H1 (cell line): ENCODE measurements around the gene CEACAM16. TPM values are rescaled to one million over a fixed set of nuclear protein-coding genes. Genes with fewer than 3 reads are reported as not detected.
A peak's percentile ranks its signal among the peaks of the same experiment; 100 is the strongest.

Experiments used
- CTCF ChIA-PET: fragments of 300-600 bp; sonication (Branson Sonifier 250); formaldehyde crosslinking; loops from one replicate; lab custom pipeline; 2021; ENCODE audit not compliant: partially characterized antibody; lab: Charles Lee
- POLR2A ChIA-PET: fragments of 300-600 bp; sonication (Branson Sonifier 250); formaldehyde crosslinking; loops from one replicate; lab custom pipeline; 2021; ENCODE audit warnings: inconsistent platforms; ENCODE audit not compliant: partially characterized antibody; lab: Charles Lee
- DNase-seq, 2 experiments: peaks; one replicate each; pipeline versions ENCODE4 v3.0.0 to v3.0.0-alpha.2; 2010 to 2022; ENCODE audit warnings: low spot score in 2 of 2, low read depth in 1 of 2, mixed read lengths in 1 of 2
- FAIRE-seq: peaks from 2 replicates; lab custom pipeline; 2011; peaks lifted over from hg19 to GRCh38; lab: Jason Lieb, UNC
- H2AFZ ChIP-seq: 2 replicates; pipeline ENCODE4 v1.8.1; 2012; ENCODE audit warnings: low read length, inconsistent platforms
- H2AK5ac ChIP-seq: 2 replicates; pipeline ENCODE4 v1.6.1; 2013; ENCODE audit warnings: low read depth, low read length
- H2BK120ac ChIP-seq: replicated peaks from 2 replicates; pipeline ENCODE3; 2013; ENCODE audit warnings: low read depth, low read length, inconsistent platforms
- H2BK12ac ChIP-seq: 2 replicates; pipeline ENCODE4 v1.6.1; 2013; ENCODE audit warnings: low read depth, low read length
- H2BK15ac ChIP-seq: 2 replicates; pipeline ENCODE4 v1.6.1; 2013; ENCODE audit warnings: low read length
- H2BK20ac ChIP-seq: 2 replicates; pipeline ENCODE4 v1.6.1; 2013; ENCODE audit warnings: low read length
- H2BK5ac ChIP-seq: 2 replicates; pipeline ENCODE4 v1.6.1; 2013; ENCODE audit warnings: low read depth, low read length
- H3K14ac ChIP-seq: 2 replicates; pipeline ENCODE4 v1.6.1; 2013; ENCODE audit warnings: inconsistent platforms; ENCODE audit not compliant: insufficient read length
- H3K18ac ChIP-seq: 2 replicates; pipeline ENCODE4 v1.6.1; 2013; ENCODE audit warnings: low read length; ENCODE audit errors: extremely low read depth
- H3K23ac ChIP-seq: 2 replicates; pipeline ENCODE4 v1.6.1; 2013; ENCODE audit warnings: inconsistent platforms; ENCODE audit not compliant: insufficient read length
- H3K23me2 ChIP-seq: 2 replicates; pipeline ENCODE4 v1.6.1; 2013; ENCODE audit warnings: low read depth, low read length
- H3K27ac ChIP-seq: 2 replicates; pipeline ENCODE4 v1.6.1; 2011; ENCODE audit warnings: low read depth, low read length, inconsistent platforms
- H3K27me3 ChIP-seq, 4 experiments: replicated peaks in 1 of 4; 1 replicate in 1 of 4; 2 replicates in 3 of 4; pipeline versions ENCODE4 v1.6.1 to v1.8.1; 2011 to 2013; ENCODE audit warnings: low read length in 3 of 4, mild to moderate bottlenecking in 3 of 4, inconsistent platforms in 2 of 4, mixed read lengths in 2 of 4, moderate library complexity in 1 of 4; ENCODE audit not compliant: control insufficient read depth in 3 of 4, insufficient read depth in 3 of 4; ENCODE audit errors: extremely low read depth in 1 of 4
- H3K36me3 ChIP-seq, 4 experiments: 2 replicates each; pipeline versions ENCODE4 v1.6.1 to v1.8.1; 2011 to 2013; ENCODE audit warnings: mild to moderate bottlenecking in 4 of 4, low read length in 3 of 4, moderate library complexity in 2 of 4, control low read depth in 1 of 4, inconsistent platforms in 1 of 4; ENCODE audit not compliant: insufficient read depth in 4 of 4, control insufficient read depth in 2 of 4
- H3K4ac ChIP-seq: replicated peaks from 2 replicates; pipeline ENCODE3; 2013; ENCODE audit warnings: low read length, low read depth, mixed read lengths, inconsistent platforms; ENCODE audit not compliant: insufficient read length
- H3K4me1 ChIP-seq, 4 experiments: replicated peaks in 1 of 4; 1 replicate in 1 of 4; 2 replicates in 3 of 4; pipeline versions ENCODE4 v1.6.1 to v1.8.1; 2011 to 2013; ENCODE audit warnings: low read length in 3 of 4, inconsistent platforms in 2 of 4, mixed read lengths in 1 of 4; ENCODE audit not compliant: insufficient read depth in 4 of 4, control insufficient read depth in 3 of 4
- H3K4me2 ChIP-seq, 2 experiments: 2 replicates each; pipeline versions ENCODE4 v1.6.1 to v1.8.1; 2011 to 2013; ENCODE audit warnings: low read depth in 2 of 2, low read length in 2 of 2, control low read depth in 1 of 2, inconsistent platforms in 1 of 2, mild to moderate bottlenecking in 1 of 2; ENCODE audit not compliant: insufficient read depth in 1 of 2
- H3K4me3 ChIP-seq, 4 experiments: fragments of 200-600, 300-600 bp in 1 of 4; sonication (generic), shearing (Covaris generic), sonication (Bioruptor Twin) in 1 of 4; 2 replicates each; pipeline versions ENCODE4 v1.5.1 to v1.8.1; 2011 to 2016; ENCODE audit warnings: low read length in 4 of 4, low read depth in 3 of 4, control low read depth in 2 of 4, inconsistent platforms in 2 of 4, mild to moderate bottlenecking in 2 of 4, mixed read lengths in 1 of 4, moderate library complexity in 1 of 4; ENCODE audit not compliant: insufficient read depth in 2 of 4; ENCODE audit errors: extremely low read depth in 1 of 4
- H3K56ac ChIP-seq: replicated peaks from 2 replicates; pipeline ENCODE3; 2013; ENCODE audit warnings: low read depth, mild to moderate bottlenecking, mixed read lengths, low read length, inconsistent platforms; ENCODE audit not compliant: insufficient read length
- H3K79me1 ChIP-seq: 2 replicates; pipeline ENCODE4 v1.6.1; 2013; ENCODE audit warnings: low read depth, low read length, control low read depth
- H3K79me2 ChIP-seq, 2 experiments: 2 replicates each; pipeline versions ENCODE4 v1.6.1 to v1.8.1; 2012 to 2013; ENCODE audit warnings: low read length in 2 of 2, mild to moderate bottlenecking in 2 of 2, inconsistent platforms in 1 of 2; ENCODE audit not compliant: insufficient read depth in 2 of 2, control insufficient read depth in 1 of 2
- H3K9ac ChIP-seq, 4 experiments: replicated peaks in 1 of 4; 1 replicate in 1 of 4; 2 replicates in 3 of 4; pipeline versions ENCODE4 v1.6.1 to v1.8.1; 2011 to 2013; ENCODE audit warnings: low read depth in 3 of 4, low read length in 3 of 4, control low read depth in 2 of 4, mild to moderate bottlenecking in 2 of 4, moderate library complexity in 2 of 4, inconsistent platforms in 1 of 4; ENCODE audit errors: extremely low read depth in 1 of 4
- H3K9me3 ChIP-seq, 2 experiments: 2 replicates each; pipeline versions ENCODE4 v1.6.1 to v1.8.1; 2012 to 2013; ENCODE audit warnings: mild to moderate bottlenecking in 2 of 2, moderate library complexity in 2 of 2, control low read depth in 1 of 2, inconsistent platforms in 1 of 2, low read depth in 1 of 2, low read length in 1 of 2, mixed read lengths in 1 of 2; ENCODE audit not compliant: insufficient read depth in 2 of 2
- H4K20me1 ChIP-seq, 2 experiments: replicated peaks in 1 of 2; 2 replicates each; pipeline versions ENCODE3 to v1.8.1; 2011 to 2013; ENCODE audit warnings: inconsistent platforms in 2 of 2, low read length in 2 of 2, mild to moderate bottlenecking in 1 of 2; ENCODE audit not compliant: insufficient read depth in 2 of 2, control insufficient read depth in 1 of 2
- H4K5ac ChIP-seq: 2 replicates; pipeline ENCODE4 v1.6.1; 2013; ENCODE audit warnings: low read length, low read depth, mixed read lengths, inconsistent platforms; ENCODE audit not compliant: insufficient read length
- H4K8ac ChIP-seq: 2 replicates; pipeline ENCODE4 v1.8.0; 2013; ENCODE audit warnings: mild to moderate bottlenecking, moderate library complexity, low read length, inconsistent platforms; ENCODE audit not compliant: insufficient read depth; ENCODE audit errors: extremely low read depth
- H4K91ac ChIP-seq: replicated peaks from 2 replicates; pipeline ENCODE3; 2013; ENCODE audit warnings: low read length, mixed read lengths, inconsistent platforms; ENCODE audit not compliant: insufficient read length
- GABPA ChIP-seq: IDR thresholded peaks from 2 replicates; pipeline ENCODE4 v1.6.1; 2011; ENCODE audit warnings: mild to moderate bottlenecking, low read length, moderate library complexity, borderline replicate concordance; ENCODE audit not compliant: insufficient read depth
- TAF7 ChIP-seq: optimal IDR thresholded peaks from 2 replicates; pipeline ENCODE3; 2011; ENCODE audit warnings: low read depth, mild to moderate bottlenecking, inconsistent platforms, low read length, moderate library complexity, borderline replicate concordance
- WGBS, 2 experiments: shearing (Covaris generic) in 1 of 2; methylation state at CpG; one replicate each; pipeline versions ENCODE4 v1.1.6 to v1.1.7; 2013 to 2015; ENCODE audit warnings: low lambda C conversion rate in 2 of 2, mixed read lengths in 2 of 2, inconsistent platforms in 1 of 2, low coverage in 1 of 2, missing lambda C conversion rate in 1 of 2; ENCODE audit not compliant: insufficient replicate concordance in 2 of 2, insufficient coverage in 1 of 2, insufficient read length in 1 of 2; ENCODE audit errors: extremely low coverage in 1 of 2, missing lambda C conversion rate in 1 of 2; 5-methylcytosine and 5-hydroxymethylcytosine counted together
- polyA plus RNA-seq, 7 experiments: library from polyadenylated mRNA; depleted of rRNA in 3 of 7; stranded (reverse) in 5 of 7; unstranded in 2 of 7; fragments of >200 nt in 5 of 7; fragments of 200-250 nt in 2 of 7; gene quantifications; 1 replicate in 5 of 7; 2 replicates in 1 of 7; 4 replicates in 1 of 7; pipeline versions ENCODE4 v1.2.1 to v1.2.3, GENCODE V29; 2011 to 2013; ENCODE audit warnings: missing spikeins in 2 of 7, mixed read lengths in 2 of 7
- total RNA-seq: library from RNA; stranded (reverse); fragmentation: NEBNext Ultra II Directional; extraction: Animal tissue kit (Norgen Biotek cat#: 25700); gene quantifications from 2 replicates; pipeline ENCODE4 v1.2.1, GENCODE V29; 2021

Gene CEACAM16
- total and polyA plus RNA-seq, 2 of the 8 experiments (the other 6 are each of a cell fraction or from before 2014, with no cell fraction given) = not detected

DNA sequence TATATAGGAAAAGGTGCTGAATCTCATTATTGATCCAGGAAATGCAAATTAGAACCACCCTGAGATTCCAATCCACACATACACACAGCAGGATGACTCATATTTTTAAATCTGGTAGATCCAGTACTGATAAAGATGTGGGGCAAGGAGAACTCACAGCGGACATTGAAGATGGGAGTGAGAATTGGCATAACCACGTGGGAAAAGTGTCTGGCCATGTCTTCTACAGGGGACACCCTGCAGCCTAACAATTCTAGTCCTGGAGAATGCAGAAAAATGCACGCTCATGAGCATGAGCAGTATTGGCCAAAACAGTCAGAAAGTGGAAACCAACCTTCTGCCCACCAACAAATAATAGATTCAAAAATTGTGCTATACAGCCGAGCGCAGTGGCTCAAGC, 36.1 kb downstream of the CEACAM16 start:
- no peak overlapping the region for H2BK20ac ChIP-seq
- POLR2A ChIA-PET = interaction anchor here (2.1 kb wide), 1 partner anchor 10 kb away, joined by 4 read pairs; no protein-coding TSS in a partner anchor

More for the DNA sequence above, 36.1 kb downstream of the CEACAM16 start:
- Histone ChIP-seq H4K8ac (no peak overlapping the region), H4K91ac (no peak overlapping the region), H3K14ac (no peak overlapping the region), H3K56ac (no peak overlapping the region), H2AK5ac (no peak overlapping the region), H2BK12ac (no peak overlapping the region), H3K9me3 (no peaks in the 10 kb centered on the region), H3K4me2 (no peak overlapping the region), H3K9ac (no peak overlapping the region), H3K27me3 (peaks cover 0 to 3% (median 0%) of the 10 kb centered on the region in 4 experiments; a peak in 1 of 7 replicates), H3K4ac (no peak overlapping the region), H2BK5ac (no peak overlapping the region), H2AFZ (no peak overlapping the region), H3K23ac (no peak overlapping the region), H2BK120ac (no peak overlapping the region), H3K36me3 (no peaks in the 10 kb centered on the region), H4K5ac (no peak overlapping the region), H4K20me1 (no peaks in the 10 kb centered on the region), H3K18ac (no peak overlapping the region), H3K4me1 (no peaks in the 10 kb centered on the region; a peak in 1 of 7 replicates), H2BK15ac (no peak overlapping the region), H3K79me1 (no peaks in the 10 kb centered on the region), H3K79me2 (no peaks in the 10 kb centered on the region), H3K23me2 (no peaks in the 10 kb centered on the region), H3K27ac (no peak overlapping the region), H3K4me3 (no peak overlapping the region)
- FAIRE-seq (no peak), DNase-seq (no peak)
- CTCF ChIA-PET = interaction anchor here (1.9 to 2.4 kb wide), 4 partner anchors 10 to 36 kb away, joined by 5 to 16 read pairs (median 10); no protein-coding TSS in a partner anchor
- WGBS, 2 experiments = 80% methylated on average over 5 of the region's 5 CpGs; no CpG with 5 or more reads in 1 of the 2 experiments
- TF ChIP-seq GABPA (no peak), TAF7 (peak; percentile 59)
